ENCODE data around the gene DCDC2C. TPM values are rescaled to one million over a fixed set of nuclear protein-coding genes. Genes with fewer than 3 reads are reported as not detected.
"Not testable (repeated sequence)": the region's sequence is repeated elsewhere in the genome, so short reads cannot be mapped to it uniquely, and the experiment has no call there.

The DCDC2C gene, protein sequence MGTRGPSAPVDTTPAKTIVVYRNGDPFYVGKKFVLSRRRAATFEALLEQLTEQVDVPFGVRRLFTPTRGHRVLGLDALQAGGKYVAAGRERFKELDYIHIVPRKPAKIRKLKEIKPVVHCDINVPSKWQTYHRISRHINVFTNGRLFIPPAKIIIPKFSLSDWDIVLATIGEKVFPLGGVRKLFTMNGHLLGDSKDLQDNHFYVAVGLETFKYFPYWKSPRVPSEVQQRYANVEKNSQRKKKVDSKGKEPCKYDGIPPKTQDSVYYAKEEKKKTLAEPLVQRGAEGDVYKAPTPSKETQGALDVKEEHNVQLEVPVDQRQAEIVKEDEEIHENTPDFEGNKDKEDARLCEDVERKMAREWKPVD
- polyA plus RNA-seq (ENCODE audit: insufficient read length in 12 of 12): 1 to 10 TPM in 1 of 12 donors, under 1 TPM in 6, not detected in 5; 0.17 to 7.3 (median 0.34) TPM
- long read RNA-seq, donor 1: 0 reads
- long read RNA-seq, donor 2: 0 reads
- long read RNA-seq, donor 3: 0 reads
- long read RNA-seq, donor 4: 0 reads
- long read RNA-seq, donor 5: 0 reads
- long read RNA-seq, donor 6: 0 reads
- long read RNA-seq, donor 7: 0 reads
- long read RNA-seq, donor 8: 0 reads
- long read RNA-seq, donor 9: 0 reads
- long read RNA-seq, donor 10: 0 reads
- long read RNA-seq, donor 11, partial matches to known transcripts: 0 of 1 reads
- long read RNA-seq, donor 11, other reads (novel, unspliced or antisense): 0 of 1 reads

DNA sequence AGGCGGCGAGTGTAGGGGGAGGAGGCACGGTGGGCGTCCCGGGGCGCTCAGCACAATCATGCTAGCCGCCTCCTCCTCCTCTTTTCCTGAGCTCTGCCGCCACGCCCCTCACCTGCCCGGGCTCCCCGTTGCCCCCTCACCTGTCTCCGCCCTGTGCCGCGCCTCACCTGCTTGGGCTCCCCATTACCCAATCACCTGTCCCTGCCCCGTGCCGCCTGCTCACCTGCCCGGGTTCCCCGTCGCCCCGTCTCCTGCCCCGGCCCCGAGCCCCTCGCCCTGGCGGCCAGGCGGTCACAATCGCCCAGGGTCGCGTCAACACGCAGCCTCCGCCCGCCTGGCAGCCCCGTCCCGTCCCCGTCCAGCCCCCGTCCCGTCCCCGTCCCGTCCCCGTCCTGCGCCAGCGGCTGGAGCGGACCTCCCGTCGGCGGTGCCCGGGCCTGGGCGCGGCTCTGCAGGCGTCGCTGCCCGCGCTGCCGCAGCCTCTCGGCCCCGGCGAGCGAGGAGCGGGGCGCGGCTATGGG lies at the start of gene DCDC2C:
Gene DCDC2C, plus strand, starts transcription at position 340 of the 521 bp plus-strand sequence. Its CDS starts 177 bp downstream, at position 517.
- no peak for DNase-seq

DNA sequence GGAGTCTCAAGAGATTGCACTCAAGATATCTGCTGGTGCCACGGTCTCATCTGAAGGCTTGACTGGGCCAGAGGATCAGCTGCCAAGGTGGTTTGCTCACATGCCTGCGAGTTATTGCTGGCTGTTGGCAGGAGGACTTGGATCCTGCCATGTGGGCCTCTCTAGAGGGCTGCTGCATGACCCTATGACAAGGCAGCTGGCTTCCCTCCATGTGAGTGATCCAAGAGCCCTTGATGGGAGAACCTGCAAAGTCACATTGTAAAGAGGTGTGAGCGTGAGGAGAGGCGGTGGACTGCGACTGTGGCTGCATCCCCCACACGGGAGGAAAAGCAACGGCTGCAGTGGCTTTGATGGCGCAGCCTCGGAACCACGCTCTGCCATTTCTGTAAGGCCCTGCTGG lies 49.4 kb upstream of the DCDC2C start:
- DNase-seq: no peak

DNA sequence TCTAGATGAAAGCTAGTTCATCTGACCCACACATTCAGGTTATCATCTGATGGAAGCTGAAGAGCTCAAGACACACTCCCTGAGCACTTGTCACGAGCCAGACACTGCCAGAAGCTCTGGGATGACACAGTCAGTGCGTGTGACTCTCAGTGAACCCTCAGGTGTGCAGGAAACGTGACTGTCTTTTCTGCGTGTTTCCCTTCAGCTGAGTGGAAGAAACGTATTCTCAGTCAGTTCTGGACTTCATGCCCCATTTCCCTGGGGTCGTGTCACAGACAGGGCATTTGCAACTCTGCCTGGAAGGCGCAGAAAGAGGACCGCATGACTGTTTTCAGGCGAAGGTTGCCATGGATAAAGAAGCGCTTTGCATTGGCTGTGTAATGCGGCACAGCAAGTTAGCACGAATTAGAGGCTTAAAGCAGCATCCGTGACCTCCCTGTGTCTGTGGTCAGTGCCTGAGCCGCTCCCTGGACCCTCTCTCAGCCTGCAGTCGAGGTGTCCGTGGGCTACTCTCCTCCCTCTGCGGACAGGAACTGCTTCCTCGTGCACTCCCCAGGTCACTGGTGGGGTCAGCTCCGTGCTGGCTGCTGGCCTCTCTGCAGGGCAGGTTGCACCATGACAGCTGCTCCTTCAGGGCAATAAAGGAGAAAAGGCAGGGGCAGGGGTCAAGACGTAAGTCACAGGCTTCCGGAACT lies 48.7 kb upstream of the DCDC2C start:
- no peak for DNase-seq

DNA sequence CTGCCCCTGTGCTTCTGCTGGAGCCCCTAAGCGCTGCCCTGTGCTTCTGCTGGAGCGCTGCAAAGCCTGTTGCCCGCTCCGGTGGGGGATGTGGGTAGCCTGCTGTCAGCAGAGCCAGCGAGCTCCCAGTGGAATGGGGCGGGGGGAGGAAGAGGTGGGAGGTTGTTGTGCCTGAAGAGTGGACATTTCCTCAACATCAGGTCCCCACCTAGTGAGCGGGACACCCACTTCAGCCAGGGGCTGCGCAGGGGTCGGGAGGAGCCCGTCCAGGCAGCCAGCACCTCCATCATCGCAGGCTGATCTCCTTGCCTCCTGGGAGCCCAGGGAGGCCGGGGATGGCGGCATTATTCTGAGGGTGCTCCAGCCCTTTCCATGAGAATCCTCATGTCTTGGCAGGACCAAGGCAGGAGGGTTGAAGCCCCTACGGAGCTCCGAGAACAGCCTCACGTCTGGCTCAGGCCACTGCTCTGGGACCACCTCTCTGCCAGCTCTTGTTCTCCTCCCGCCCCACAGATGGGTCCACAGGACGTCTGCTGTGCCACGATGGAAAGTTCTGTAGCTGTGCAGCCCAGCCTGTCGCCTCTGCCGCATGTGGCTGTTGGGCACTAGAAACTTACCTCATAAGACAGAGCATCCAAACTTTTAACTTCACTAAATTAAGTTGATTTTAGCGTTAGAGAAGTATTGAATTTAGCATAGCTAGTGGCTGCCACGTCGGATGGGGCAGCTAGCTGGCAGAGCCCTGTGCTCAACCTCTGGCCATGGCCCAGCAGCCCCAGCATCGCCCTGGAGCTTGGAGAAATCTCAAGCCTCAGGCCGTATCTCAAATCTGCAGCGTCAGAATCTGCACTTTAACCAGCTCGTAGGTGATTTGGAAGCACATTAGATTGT lies 47.3 kb upstream of the DCDC2C start:
- DNase-seq: no peak

DNA sequence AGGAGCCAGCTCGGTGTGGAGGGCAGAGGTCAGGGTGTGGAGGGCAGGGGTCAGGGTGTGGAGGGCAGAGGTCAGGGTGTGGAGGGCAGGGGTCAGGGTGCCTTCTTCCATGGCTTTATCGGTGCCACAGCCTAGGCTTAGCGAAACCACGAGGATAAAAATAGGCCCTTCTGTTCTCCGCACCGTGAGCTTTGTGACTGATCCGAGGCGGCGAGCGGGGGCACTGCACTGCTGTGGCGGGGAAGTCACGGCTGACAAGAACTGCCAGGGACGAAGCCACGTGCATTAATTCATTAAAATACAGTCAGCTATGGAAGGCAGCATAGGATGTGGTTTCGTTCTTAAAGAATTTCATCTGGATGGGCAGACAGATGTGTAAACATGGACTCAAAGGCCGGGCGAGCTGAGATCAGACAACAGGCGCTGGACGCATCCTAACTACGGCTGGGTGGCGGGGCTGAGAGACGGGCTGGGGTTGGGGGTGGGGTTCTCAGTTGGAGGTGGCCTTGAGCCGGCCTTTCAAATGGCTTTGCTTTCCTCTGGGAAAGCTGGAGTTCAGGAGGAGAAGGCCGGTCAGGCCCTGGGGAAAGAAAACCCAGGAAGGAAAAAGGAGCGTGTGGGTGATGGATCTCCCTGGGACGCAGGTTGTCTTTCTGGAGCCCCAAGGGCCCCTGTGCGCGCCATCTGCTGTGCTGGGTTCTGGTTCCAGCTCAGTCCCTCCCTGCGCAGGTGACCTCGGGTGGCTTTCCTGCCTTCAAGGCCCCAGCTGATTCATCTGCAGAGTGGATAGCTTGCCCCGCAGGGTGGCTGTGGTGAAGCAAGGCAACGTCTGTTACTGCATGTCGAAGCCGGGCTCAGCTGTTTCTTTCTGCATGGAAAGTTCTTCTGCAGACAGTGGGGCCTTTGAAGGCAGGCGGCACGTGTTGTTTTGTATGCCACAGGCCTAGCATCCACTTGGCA lies 46.3 kb upstream of the DCDC2C start:
- no peak for DNase-seq

DNA sequence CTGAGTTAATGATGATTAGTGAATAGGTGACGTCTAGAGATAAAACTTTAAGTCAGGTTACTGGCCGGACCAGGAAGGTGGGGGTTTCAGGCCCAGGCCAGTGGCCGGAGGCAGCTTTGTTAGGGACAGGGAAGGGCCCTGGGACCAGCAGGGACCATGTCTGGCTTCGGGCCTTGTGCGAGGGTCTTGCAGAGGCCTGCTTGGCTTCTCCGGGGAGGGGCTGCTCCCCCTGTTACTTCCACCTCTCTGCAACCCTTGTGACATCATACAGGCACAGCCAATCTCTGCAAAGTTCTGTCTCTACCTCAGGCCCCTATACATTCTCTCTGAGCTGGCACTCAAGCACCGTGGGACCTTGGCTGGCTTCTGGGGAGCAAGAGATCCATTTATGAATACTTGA lies 45.5 kb upstream of the DCDC2C start, which contains the start of gene ALLC:
Gene ALLC, plus strand, starts transcription at position 320 of the 400 bp plus-strand sequence. CDS start 12,958 bp downstream, outside the sequence.
- DNase-seq: no peak

DNA sequence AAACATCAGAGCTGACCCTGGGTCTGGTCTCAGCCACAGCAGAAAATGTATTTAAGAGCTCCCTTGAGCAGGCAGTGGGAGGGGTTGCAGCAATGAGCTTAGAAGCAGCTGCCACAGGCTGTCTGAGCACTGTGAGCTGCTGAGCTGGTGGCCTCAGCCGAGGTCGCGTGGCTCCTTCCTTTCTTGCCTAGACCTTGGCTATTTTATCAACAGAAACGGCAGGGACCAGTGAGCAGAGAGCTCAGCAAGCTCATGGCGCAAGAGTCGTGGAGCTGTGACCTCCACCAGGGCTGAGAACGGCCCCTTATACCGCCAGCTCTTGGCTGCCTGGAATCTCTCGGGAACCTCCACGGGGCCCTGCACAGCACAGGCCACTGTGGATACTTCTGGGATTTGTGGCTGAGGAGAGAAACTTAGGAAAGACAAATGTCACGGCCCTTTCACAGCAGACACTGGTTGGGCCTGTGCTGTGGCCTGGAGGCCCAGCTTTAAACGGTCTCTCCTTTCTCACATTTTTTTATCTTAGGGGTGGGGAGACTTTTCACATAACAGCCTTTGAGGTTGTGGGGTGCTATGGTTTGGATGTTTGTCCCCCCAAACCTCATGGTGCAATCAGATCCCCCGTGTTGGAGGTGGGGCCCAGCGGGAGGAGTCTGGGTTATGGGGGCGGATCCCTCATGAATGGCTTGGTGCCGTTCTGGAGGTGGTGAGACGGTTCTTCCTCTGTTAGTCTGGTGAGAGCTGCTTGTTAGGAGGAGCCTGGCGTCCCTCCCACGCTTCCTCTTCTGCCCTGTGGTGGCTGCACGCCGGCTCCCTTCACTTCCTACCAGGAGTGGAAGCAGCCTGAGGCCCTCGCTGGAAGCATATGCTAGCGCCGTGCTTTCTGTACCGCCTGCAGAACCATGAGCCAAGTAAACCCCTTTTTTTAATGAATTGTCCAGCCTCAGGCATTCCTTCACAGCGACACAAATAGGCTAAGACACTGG lies 43.6 kb upstream of the DCDC2C start:
- peak; percentile 40 for DNase-seq

DNA sequence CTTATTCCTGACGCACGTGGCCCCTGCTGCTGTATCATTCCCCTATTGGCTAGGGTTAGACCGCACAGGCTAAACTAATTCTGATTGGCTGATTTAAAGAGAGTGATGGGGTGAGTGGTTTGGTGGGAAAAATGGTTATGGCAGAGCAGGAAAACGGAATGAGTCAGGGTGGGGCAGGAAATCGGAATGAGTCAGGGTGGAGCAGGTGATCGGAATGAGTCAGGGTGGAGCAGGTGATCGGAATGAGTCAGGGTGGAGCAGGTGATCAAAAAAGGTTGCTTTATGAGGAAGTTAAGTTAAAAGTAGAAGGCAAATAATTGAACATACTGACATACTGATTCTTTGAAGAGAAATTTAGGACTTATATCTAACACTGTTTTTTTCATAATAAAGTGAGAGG lies 42.7 kb upstream of the DCDC2C start:
- DNase-seq: not testable (repeated sequence)

DNA sequence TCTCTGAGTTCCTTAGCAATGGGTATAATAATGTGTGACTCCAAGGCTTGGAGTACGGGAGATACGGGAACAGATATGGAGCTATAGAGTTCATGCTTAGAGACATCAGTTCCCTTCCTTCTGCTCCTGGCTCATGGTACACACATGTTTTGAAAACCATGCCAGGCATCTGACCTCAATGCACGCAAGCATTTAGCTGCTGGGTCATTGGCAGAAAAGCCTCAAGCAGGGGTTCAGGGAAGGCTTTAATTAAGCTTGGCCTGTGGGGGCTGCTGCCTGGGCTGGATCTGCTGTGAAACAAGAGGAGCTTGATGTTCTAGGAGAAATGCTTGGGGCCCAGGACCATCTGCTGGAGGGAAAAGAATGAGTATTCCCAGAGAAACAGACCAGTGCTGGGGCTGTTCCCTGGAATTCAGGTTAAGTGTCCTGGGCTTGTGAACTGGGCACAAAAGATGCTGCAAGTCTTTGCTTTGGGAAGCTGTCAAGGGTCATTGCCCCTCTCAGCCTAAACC lies 42.2 kb upstream of the DCDC2C start:
- DNase-seq: no peak

DNA sequence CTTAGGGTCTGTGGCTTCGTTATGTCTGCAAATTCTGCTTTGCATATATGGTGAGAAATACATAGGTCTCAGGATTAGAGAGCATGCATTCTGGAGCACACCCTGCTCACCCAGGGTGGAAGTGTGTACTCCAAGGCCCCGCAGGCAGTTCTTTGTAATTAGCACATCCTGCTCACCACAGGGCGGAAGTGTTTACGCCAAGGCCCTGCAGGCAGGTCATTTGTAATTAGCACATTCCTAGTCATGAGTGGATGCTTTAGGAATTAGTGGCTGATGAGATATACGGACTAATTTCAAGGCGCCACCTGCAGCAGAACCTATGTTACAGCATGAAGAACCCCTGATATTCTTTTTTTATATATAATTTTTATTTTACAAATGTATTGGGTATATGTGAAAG lies 41.1 kb upstream of the DCDC2C start:
- DNase-seq: no peak

DNA sequence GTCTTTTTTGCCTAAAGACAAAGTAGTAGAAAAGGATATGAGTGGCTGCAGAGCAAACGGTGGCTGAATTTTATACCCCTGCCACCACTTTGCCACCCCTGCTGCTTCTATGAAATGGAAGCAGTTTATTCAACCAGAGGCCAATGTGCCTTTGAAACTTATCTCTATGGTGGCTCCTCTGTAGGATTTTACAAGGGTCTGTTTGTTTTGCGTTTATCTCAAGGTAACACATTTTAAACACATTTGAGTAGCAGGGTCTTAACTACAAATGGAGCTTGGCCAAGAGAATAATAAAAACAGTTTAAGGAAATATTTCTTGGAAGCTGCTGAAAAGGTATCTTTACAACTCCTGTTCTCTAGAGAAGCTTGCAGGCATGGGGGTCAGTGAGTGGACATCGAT lies 39.3 kb upstream of the DCDC2C start:
- no peak for DNase-seq

DNA sequence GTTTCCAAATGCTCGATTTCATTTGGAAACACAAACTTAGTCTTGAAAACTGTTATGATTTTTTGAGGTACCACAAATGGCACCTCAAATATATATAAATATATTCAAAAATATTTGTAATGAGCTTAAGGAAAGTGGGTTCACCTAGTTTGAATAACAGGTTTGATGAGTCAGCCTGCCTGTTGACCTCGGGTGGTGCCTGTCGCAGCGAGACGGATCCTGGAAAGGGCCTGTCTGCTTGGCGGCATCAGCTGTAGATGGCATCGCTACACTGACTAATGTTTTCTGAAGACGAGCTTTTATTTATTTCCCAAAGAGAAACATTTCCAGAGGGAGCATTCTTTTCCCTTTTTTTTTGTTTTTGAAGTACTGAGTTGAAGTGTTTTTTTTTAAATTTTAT lies 38.5 kb upstream of the DCDC2C start:
- no peak for DNase-seq

DNA sequence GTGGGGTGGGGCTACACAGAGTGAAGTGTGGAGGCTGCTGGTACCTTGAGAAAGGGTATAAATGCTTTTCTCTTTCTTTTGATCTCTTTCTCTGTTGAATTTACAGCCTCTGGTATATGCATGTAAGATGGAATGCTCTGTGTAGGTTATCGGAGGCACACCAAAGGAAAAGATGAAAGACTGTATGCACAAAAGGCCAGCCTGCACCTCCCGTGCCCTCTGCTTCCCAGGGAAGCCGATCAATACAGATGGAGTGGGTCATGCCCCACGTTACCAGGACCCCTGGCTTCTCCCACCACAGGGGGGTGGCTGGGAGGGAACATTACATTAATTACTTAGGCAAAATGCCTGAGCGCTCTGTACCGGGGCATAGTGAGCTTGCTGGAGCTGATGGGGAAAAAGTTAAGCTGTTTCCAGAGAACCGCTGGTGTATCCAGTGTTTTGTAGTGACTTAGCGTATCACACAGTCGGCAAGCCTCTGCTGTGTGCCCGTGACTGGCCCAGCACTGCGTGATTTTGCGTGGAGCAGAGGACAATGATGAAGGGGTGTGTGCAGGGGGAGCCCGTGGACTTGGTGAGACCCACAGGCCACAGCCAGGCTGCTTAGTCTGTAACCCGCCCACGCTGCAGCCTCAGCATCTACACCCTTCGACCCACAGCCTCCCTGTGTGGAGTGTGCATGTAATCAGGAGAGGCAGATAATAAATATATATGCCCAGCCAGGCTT lies 37.3 kb upstream of the DCDC2C start:
- DNase-seq: no peak

DNA sequence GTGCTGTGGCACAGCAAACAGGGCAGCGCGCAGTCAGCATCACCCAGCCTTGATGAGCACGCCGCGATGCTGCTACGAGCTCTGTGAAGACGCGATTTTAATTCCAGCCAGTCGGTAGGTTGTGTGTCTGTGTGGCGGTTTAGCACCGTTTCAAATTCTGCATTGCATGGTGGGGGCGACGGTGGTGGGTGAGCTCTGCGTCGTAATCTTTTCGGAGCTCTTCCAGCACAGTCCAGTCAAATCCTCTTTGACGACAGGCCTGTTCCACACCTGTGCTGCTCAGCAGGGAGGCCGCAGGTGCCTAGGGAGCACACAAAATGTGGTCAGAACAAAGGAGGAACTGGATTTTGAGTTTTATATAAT lies 36.8 kb upstream of the DCDC2C start:
- no peak for DNase-seq

DNA sequence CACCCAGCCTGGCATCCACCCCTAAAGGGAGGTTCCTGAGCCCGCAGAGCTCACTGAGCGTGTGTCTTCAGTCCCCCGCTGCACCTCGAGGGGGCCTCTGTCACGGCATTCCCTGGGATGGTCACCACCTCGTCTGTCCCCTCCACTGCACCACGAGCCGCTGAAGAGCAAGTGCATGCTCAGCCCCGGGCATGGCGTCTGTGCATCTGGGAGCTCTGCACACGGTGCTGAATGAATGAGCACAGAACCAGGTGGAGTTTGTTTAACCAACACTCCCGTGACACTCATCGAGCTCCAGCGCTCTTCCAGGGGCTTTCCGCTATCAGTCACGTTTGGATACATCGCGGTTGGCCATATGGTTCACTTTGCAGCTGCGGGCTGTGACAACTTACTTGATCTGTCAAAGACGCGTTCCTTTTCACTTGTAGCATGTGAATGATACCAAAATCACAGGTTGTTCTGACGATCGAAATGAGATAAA lies 36.2 kb upstream of the DCDC2C start:
- no peak for DNase-seq

DNA sequence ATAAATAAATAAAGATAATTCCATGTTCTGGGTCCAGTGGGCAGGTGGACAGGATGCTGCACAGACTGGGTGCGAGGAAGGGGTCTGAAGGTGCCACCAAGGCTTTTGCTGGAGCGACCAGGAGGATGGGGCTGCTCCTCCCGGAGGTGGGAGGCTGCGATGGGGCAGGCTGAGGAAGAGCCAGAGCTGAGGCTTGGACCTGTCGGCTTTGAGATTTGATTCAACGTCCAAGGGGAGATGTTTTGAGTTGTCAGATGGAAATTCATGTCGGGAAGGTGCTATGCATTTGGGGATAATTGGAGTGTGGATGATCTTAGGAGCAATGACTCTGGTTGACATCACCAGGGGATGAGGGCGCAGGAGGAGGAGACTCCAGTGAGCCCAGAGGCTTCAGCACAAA lies 33.7 kb upstream of the DCDC2C start:
- no peak for DNase-seq

DNA sequence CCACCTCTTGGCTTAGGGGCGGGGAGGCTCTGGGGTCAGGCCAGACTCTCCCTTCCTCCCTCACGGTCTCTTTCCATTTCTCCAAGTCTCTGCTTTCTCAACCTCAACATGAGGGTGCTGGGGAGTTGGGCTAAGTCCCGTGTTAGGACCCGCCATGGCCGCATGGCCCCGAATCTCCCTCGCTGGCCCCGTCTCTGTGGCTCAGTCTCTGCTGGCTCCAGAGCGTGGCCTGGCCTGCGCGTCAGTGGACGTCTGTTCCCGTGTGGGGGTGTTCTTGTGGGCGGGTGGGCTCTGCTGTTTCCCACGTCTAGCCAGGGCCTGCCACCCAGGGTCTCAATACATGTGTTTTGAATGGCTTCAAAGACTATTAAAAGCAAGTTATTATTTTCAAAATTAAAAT lies 33.0 kb upstream of the DCDC2C start:
- DNase-seq: no peak

DNA sequence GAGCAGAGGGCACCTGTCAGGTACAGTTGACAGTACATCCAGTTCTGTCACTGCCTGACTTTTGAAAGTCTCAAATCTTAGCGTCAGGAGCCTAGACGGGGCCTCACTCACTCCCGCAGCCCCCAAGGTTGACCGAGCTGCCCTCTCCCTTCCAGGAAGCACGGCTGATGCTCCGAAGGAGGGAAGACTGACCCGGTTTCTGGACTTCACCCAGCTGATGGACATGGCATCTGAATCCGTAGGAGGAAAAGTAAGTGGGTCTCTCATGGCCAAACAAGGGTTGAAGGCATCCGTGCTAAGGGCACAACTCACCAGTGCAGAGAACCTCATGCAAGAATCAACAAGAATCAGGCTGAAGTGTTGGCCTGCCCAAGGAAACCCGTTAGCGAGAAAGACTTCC lies 32.4 kb upstream of the DCDC2C start:
- no peak for DNase-seq
